HCT116 (cell line): ENCODE data around the gene SMURF1. TPM values are rescaled to one million over a fixed set of nuclear protein-coding genes. Genes with fewer than 3 reads are reported as not detected.

Experiments
- ATAC-seq: fragments of 200-7000 bp; cut with Tn5 transposase; 2 replicates; pipeline ENCODE4 v1.9.1; 2020; ENCODE audit warnings: mild to moderate bottlenecking, moderate library complexity
- BruUV-seq: library from RNA; stranded (reverse); fragments of 400-500 nt; replicated peaks from 2 replicates; lab custom pipeline; 2021; lab: Mats Ljungman, UMichigan
- CTCF ChIA-PET: fragments of 300-600 bp; sonication (Branson Sonifier 250); formaldehyde crosslinking; loops from one replicate; lab custom pipeline; 2021; ENCODE audit warnings: antibody characterized with exemption; lab: Charles Lee
- POLR2A ChIA-PET: fragments of 300-600, 350-600 bp; sonication (Branson Sonifier 250); formaldehyde crosslinking; loops from one replicate; lab custom pipeline; 2021; ENCODE audit warnings: antibody characterized with exemption; lab: Charles Lee
- RAD21 ChIA-PET, 2 experiments: fragments of 300-600 bp; sonication (Branson Sonifier 250); formaldehyde crosslinking; loops; one replicate each; lab custom pipeline; 2023; ENCODE audit warnings: low total read pairs in 2 of 2; ENCODE audit not compliant: uncharacterized antibody in 2 of 2, unreplicated experiment in 2 of 2, low non-redundant PET in 1 of 2; lab: Charles Lee
- DNase-seq: peaks from one replicate; pipeline ENCODE4 v3.0.0-alpha.2; 2010; ENCODE audit warnings: low read depth, low spot score
- H2AFZ ChIP-seq: fragments of 200-600 bp; shearing (Covaris generic), sonication (generic); 2 replicates; pipeline ENCODE4 v1.6.1; 2017; ENCODE audit warnings: low read depth, mixed run types, mixed read lengths, antibody characterized with exemption, low read length; ENCODE audit not compliant: poor library complexity, severe bottlenecking
- H3K27ac ChIP-seq: 2 replicates; pipeline ENCODE4 v1.5.1; 2012; ENCODE audit warnings: low read depth, low read length
- H3K27me3 ChIP-seq: fragments of 200-600 bp; sonication (generic); 2 replicates; pipeline ENCODE4 v1.6.1; 2016; ENCODE audit warnings: mixed run types, low read length, mixed read lengths; ENCODE audit not compliant: insufficient read depth
- H3K36me3 ChIP-seq, 2 experiments: fragments of 200-500 bp in 1 of 2; fragments of 200-600 bp in 1 of 2; sonication (Bioruptor generic) in 1 of 2; sonication (generic) in 1 of 2; 2 replicates each; pipeline versions ENCODE4 v1.5.1 to v1.6.1; 2014 to 2016; ENCODE audit warnings: low read length in 2 of 2, inconsistent platforms in 1 of 2, mixed read lengths in 1 of 2, mixed run types in 1 of 2; ENCODE audit not compliant: insufficient read depth in 2 of 2, control insufficient read depth in 1 of 2
- H3K4me1 ChIP-seq, 2 experiments: fragments of 200-600 bp in 1 of 2; sonication (generic) in 1 of 2; 2 replicates each; pipeline versions ENCODE4 v1.5.1 to v1.6.1; 2012 to 2017; ENCODE audit warnings: low read length in 2 of 2, inconsistent platforms in 1 of 2, mild to moderate bottlenecking in 1 of 2, mixed read lengths in 1 of 2, mixed run types in 1 of 2, moderate library complexity in 1 of 2; ENCODE audit not compliant: insufficient read depth in 2 of 2, control insufficient read depth in 1 of 2
- H3K4me2 ChIP-seq: fragments of 200-600 bp; sonication (generic); 2 replicates; pipeline ENCODE4 v1.6.1; 2017; ENCODE audit warnings: mixed run types, low read length, mixed read lengths
- H3K4me3 ChIP-seq, 2 experiments: fragments of 200-600 bp in 1 of 2; sonication (generic) in 1 of 2; replicated peaks in 1 of 2; 2 replicates each; pipeline ENCODE4 v1.5.1; 2011 to 2016; ENCODE audit warnings: low read length in 2 of 2, control low read depth in 1 of 2, low read depth in 1 of 2, mild to moderate bottlenecking in 1 of 2, mixed read lengths in 1 of 2, mixed run types in 1 of 2
- H3K79me2 ChIP-seq: fragments of 200-600 bp; sonication (generic); 2 replicates; pipeline ENCODE4 v1.6.1; 2017; ENCODE audit warnings: mild to moderate bottlenecking, mixed run types, low read length, moderate library complexity, mixed read lengths; ENCODE audit not compliant: insufficient read depth
- H3K9ac ChIP-seq: fragments of 200-600 bp; sonication (generic); 2 replicates; pipeline ENCODE4 v1.6.1; 2016; ENCODE audit warnings: low read length, mixed read lengths
- H3K9me2 ChIP-seq: fragments of 200-600 bp; sonication (generic), shearing (Covaris generic); 2 replicates; pipeline ENCODE4 v1.6.1; 2017; ENCODE audit warnings: mixed run types, mild to moderate bottlenecking, moderate library complexity; ENCODE audit not compliant: insufficient read depth
- H3K9me3 ChIP-seq, 2 experiments: fragments of 200-500 bp in 1 of 2; fragments of 200-600 bp in 1 of 2; sonication (Bioruptor generic) in 1 of 2; sonication (generic) in 1 of 2; 2 replicates each; pipeline ENCODE4 v1.6.1; 2014 to 2017; ENCODE audit warnings: low read length in 2 of 2, mixed read lengths in 2 of 2, inconsistent platforms in 1 of 2, low read depth in 1 of 2, mild to moderate bottlenecking in 1 of 2, mixed run types in 1 of 2, moderate library complexity in 1 of 2; ENCODE audit not compliant: control insufficient read depth in 1 of 2, insufficient read depth in 1 of 2
- H4K20me1 ChIP-seq: fragments of 200-600 bp; sonication (generic), shearing (Covaris generic); 2 replicates; pipeline ENCODE4 v1.6.1; 2017; ENCODE audit warnings: mixed run types, mild to moderate bottlenecking, moderate library complexity; ENCODE audit not compliant: insufficient read depth
- CBX3 ChIP-seq: IDR thresholded peaks from 2 replicates; pipeline ENCODE4 v1.6.1; 2012; ENCODE audit warnings: low read depth
- CEBPB ChIP-seq: IDR thresholded peaks from 2 replicates; pipeline ENCODE4 v1.6.1; 2012; ENCODE audit warnings: low read depth
- EZH2phosphoT487 ChIP-seq: fragments of 200-600 bp; IDR thresholded peaks from 2 replicates; pipeline ENCODE4 v1.6.1; 2018; ENCODE audit warnings: antibody characterized with exemption, borderline replicate concordance
- POLR2A ChIP-seq: IDR thresholded peaks from 2 replicates; pipeline ENCODE4 v1.7.0; 2011; ENCODE audit warnings: borderline replicate concordance; ENCODE audit not compliant: insufficient read depth, insufficient read length; ENCODE audit errors: extremely low read depth
- POLR2AphosphoS5 ChIP-seq: IDR thresholded peaks from 2 replicates; pipeline ENCODE4 v1.6.1; 2011; ENCODE audit warnings: mild to moderate bottlenecking, low read depth, low read length, moderate library complexity
- RAD21 ChIP-seq: IDR thresholded peaks from 2 replicates; pipeline ENCODE4 v1.6.1; 2012; ENCODE audit warnings: low read depth, mild to moderate bottlenecking
- SIN3A ChIP-seq: IDR thresholded peaks from 2 replicates; pipeline ENCODE4 v1.6.1; 2012; ENCODE audit warnings: low read depth
- SRF ChIP-seq: IDR thresholded peaks from 2 replicates; pipeline ENCODE4 v1.6.1; 2012; ENCODE audit warnings: low read depth
- TCF7L2 ChIP-seq: IDR thresholded peaks from 2 replicates; pipeline ENCODE4 v1.7.0; 2011; ENCODE audit warnings: borderline replicate concordance, inconsistent platforms; ENCODE audit not compliant: insufficient read depth, insufficient read length; ENCODE audit errors: extremely low read depth
- YY1 ChIP-seq: IDR thresholded peaks from 2 replicates; pipeline ENCODE4 v1.6.1; 2011; ENCODE audit warnings: low read length, low read depth, moderate library complexity, mild to moderate bottlenecking; ENCODE audit not compliant: insufficient replicate concordance; ENCODE audit errors: extremely low read depth
- ZFX ChIP-seq: fragments of 450-650 bp; IDR thresholded peaks from 2 replicates; pipeline ENCODE4 v1.6.1; 2017
- ZNF274 ChIP-seq: fragments of 200-500 bp; sonication (Bioruptor generic); IDR thresholded peaks from 2 replicates; pipeline ENCODE4 v1.6.1; 2014; ENCODE audit warnings: mild to moderate bottlenecking, low read depth, low read length, inconsistent platforms
- intact Hi-C: fragments of 100-400 bp; cut with micrococcal nuclease; formaldehyde crosslinking; loops from 2 replicates; pipeline ENCODE4 v1.10.0; 2022
- total RNA-seq: library from RNA; stranded (reverse); gene quantifications from one replicate; pipeline ENCODE4 v1.2.1, GENCODE V29; 2021; ENCODE audit not compliant: unreplicated experiment
- TF ChIP-seq, protein P1 (sequence below): IDR thresholded peaks from 2 replicates; pipeline ENCODE4 v1.6.1; 2011; ENCODE audit warnings: mild to moderate bottlenecking, low read length, moderate library complexity; ENCODE audit not compliant: insufficient replicate concordance; ENCODE audit errors: extremely low read depth
- TF ChIP-seq, protein P2 (sequence below): IDR thresholded peaks from 2 replicates; pipeline ENCODE4 v1.6.1; 2012

SMURF1 gene
- total RNA-seq, 1 experiment from 2014 or later, result 24.6 TPM

DNA sequence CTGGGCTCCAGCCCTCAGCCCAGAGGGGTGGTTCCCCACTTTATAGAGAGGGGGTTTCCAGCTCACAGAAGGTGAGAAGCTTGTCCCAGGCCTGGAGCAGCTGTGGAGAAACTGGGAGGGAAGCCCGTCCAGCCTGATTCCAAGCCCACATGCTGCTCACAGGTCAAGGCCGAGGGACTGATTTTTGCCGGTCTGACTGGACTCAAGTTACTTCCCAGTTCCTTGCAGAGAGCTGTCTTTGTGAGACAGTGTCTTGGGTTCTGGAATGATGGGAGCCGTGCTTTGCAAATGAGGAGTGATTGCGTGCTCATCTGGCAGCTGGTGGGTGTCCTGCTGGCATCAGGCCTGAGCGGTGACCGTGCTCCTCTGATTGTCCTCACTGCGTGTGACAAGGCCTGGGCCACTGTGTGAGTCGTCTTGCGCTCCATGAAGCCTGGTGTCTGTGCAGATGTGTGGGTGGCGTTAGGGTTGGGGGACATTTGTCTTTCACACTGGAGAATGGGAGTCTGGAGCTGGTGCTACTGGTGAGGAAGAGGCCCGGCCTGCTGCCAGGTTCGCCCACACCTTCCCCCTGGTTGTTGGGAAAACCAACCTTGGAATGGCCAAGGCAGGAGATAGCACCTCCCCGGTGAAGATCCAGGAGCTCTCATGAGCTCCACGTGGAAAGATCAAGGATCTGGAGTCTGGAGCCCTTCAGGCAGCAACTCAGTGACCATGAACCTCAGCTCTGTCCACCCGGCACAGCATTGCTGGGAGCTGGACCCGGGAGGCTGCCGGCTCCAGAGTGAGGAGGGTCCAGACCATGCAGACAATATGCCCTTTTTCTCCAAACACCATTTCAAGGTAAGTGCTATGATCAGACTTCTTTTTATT lies 129.6 kb downstream of the SMURF1 start (continued):
- TF ChIP-seq POLR2AphosphoS5, result no peak

DNA sequence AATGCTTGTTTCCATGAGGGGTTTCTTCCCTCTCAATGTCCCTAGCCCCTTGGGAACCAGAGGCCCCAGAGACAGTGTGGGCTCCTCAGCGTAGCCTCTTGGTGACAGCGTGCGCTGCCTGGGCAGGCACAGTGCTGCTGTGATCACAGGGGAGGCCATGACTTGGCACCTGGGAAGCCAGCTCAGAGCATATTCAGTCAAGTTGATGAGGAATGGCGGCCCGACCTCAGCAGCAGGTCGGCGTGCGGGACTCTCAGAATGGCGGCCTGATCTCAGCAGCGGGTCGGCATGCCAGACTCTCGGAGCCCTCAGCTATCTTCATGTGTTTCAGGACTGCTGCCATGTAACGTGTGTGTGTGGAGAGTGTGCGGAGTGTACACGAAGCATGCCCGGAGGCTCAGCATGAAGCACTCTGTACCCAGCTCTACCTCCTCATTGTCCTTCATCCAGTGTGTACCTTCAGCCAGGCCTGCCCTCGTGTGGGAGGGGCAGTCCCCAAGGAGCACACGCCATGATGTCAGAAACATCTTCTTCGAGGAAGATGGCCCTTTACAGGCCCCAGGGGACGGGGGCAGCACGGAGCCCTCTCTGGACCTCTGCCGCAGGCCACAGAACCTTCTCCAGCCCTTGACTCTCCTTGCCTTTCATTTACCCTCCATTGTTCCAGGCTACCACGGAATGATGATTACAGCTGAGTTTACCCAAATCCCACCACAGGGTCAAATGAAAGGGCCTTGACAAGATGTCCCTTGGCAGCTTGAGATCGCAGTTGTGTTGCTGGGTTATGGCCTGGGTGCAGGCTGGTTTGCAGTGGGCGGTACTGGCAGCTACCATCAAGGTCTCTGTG lies 130.4 kb downstream of the SMURF1 start:
- POLR2A ChIA-PET, result no interaction called here
- Histone ChIP-seq H3K27ac (no peak overlapping the region), H4K20me1 (no peaks in the 10 kb centered on the region; the same call in 1 of the 2 replicates), H3K9me2 (no peaks in the 10 kb centered on the region), H3K36me3 (peaks cover 20 to 34% of the 10 kb centered on the region in 2 experiments), H2AFZ (no peak overlapping the region), H3K4me2 (no peak overlapping the region), H3K4me1 (no peaks in the 10 kb centered on the region), H3K27me3 (no peaks in the 10 kb centered on the region), H3K9me3 (no peaks in the 10 kb centered on the region)
- intact Hi-C loops, result no loop called here
- BruUV-seq, result no TSS peak
- ATAC-seq, result no peak
- TF ChIP-seq ZNF274 (no peak), RAD21 (no peak), SIN3A (no peak)
- TF ChIP-seq, all 23 proteins: peak for 0
- ChIA-PET CTCF (no interaction called here), RAD21 (no interaction called here)
- H3K9ac ChIP-seq, result no peak overlapping the region
- no peak for DNase-seq
- H3K79me2 ChIP-seq, result no peaks in the 10 kb centered on the region
- no peak overlapping the region for H3K4me3 ChIP-seq

DNA sequence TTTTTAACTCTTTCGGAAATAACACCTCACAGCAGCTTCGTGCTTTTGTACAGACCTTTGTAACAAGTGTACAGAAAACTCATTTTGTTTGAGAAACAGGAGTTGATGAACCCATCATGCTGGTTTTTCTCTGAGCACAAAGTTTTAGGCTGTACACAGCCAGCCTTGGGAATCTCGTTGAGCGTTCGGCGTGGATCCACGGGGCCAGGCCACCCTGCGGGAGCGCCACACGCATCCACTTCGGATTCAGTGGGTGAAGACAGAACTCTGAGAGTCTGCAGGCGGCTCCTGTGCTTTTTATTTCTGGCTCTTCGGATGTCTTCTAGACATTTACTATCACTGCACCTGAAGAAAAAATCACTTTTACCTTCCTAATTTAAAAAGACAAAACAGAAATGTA lies 131.2 kb downstream of the SMURF1 start:
- Histone ChIP-seq H3K4me2 (no peak overlapping the region), H3K79me2 (no peaks in the 10 kb centered on the region), H2AFZ (no peak overlapping the region), H3K9ac (no peak overlapping the region), H3K9me2 (no peaks in the 10 kb centered on the region), H3K27me3 (no peaks in the 10 kb centered on the region), H3K36me3 (peaks cover 20 to 34% of the 10 kb centered on the region in 2 experiments), H3K9me3 (no peaks in the 10 kb centered on the region), H3K4me3 (no peak overlapping the region), H4K20me1 (no peaks in the 10 kb centered on the region), H3K27ac (no peak overlapping the region), H3K4me1 (no peaks in the 10 kb centered on the region)
- ATAC-seq (no peak), DNase-seq (no peak)
- ChIA-PET POLR2A (no interaction called here), CTCF (no interaction called here), RAD21 (no interaction called here)
- TSS peak; percentile 8 for BruUV-seq
- intact Hi-C loops, result no loop called here
- TF ChIP-seq CBX3 (no peak), SIN3A (no peak), SRF (no peak), POLR2AphosphoS5 (no peak), EZH2phosphoT487 (no peak), ZFX (no peak), TCF7L2 (no peak), YY1 (no peak), CEBPB (no peak), POLR2A (no peak)
- TF ChIP-seq, protein P1, sequence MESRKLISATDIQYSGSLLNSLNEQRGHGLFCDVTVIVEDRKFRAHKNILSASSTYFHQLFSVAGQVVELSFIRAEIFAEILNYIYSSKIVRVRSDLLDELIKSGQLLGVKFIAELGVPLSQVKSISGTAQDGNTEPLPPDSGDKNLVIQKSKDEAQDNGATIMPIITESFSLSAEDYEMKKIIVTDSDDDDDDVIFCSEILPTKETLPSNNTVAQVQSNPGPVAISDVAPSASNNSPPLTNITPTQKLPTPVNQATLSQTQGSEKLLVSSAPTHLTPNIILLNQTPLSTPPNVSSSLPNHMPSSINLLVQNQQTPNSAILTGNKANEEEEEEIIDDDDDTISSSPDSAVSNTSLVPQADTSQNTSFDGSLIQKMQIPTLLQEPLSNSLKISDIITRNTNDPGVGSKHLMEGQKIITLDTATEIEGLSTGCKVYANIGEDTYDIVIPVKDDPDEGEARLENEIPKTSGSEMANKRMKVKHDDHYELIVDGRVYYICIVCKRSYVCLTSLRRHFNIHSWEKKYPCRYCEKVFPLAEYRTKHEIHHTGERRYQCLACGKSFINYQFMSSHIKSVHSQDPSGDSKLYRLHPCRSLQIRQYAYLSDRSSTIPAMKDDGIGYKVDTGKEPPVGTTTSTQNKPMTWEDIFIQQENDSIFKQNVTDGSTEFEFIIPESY, result no peak
- TF ChIP-seq, protein P2, sequence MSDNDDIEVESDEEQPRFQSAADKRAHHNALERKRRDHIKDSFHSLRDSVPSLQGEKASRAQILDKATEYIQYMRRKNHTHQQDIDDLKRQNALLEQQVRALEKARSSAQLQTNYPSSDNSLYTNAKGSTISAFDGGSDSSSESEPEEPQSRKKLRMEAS, result no peak
